Mesenchymal stem cell (in vitro differentiated cells and primary cell): ENCODE results near the gene CEP19.
"Not testable (repeated sequence)": the region's sequence is repeated elsewhere in the genome, so short reads cannot be mapped to it uniquely, and the experiment has no call there.

Experiments used
- DNase-seq: peaks from one replicate; pipeline ENCODE4 v3.0.0-alpha.2; 2013
- H2AFZ ChIP-seq: one replicate; pipeline ENCODE4 v1.6.1; 2013; ENCODE audit warnings: low read depth, mild to moderate bottlenecking, control low read depth, inconsistent platforms, low read length, moderate library complexity
- H2AK5ac ChIP-seq: 2 replicates; pipeline ENCODE4 v1.6.1; 2013; ENCODE audit warnings: low read length, moderate library complexity, mild to moderate bottlenecking, inconsistent platforms; ENCODE audit not compliant: severe bottlenecking
- H2BK120ac ChIP-seq: one replicate; pipeline ENCODE4 v1.6.1; 2013; ENCODE audit warnings: low read depth, mild to moderate bottlenecking, inconsistent platforms, low read length, moderate library complexity
- H2BK12ac ChIP-seq, 2 experiments: one replicate each; pipeline ENCODE4 v1.6.1; 2013; ENCODE audit warnings: inconsistent platforms in 2 of 2, low read length in 2 of 2, mild to moderate bottlenecking in 2 of 2, moderate library complexity in 2 of 2, control low read depth in 1 of 2
- H2BK15ac ChIP-seq: one replicate; pipeline ENCODE4 v1.6.1; 2013; ENCODE audit warnings: mild to moderate bottlenecking, low read depth, inconsistent platforms; ENCODE audit not compliant: poor library complexity, severe bottlenecking
- H2BK5ac ChIP-seq: 2 replicates; pipeline ENCODE4 v1.6.1; 2013; ENCODE audit warnings: low read depth, mild to moderate bottlenecking, low read length, control low read depth, inconsistent platforms; ENCODE audit not compliant: poor library complexity, severe bottlenecking
- H3K14ac ChIP-seq, 2 experiments: one replicate each; pipeline ENCODE4 v1.6.1; 2013; ENCODE audit warnings: inconsistent platforms in 2 of 2, low read length in 2 of 2, control low read depth in 1 of 2, mild to moderate bottlenecking in 1 of 2, moderate library complexity in 1 of 2
- H3K18ac ChIP-seq, 2 experiments: one replicate each; pipeline ENCODE4 v1.6.1; 2013; ENCODE audit warnings: inconsistent platforms in 2 of 2, low read length in 2 of 2, control low read depth in 1 of 2, low read depth in 1 of 2, mild to moderate bottlenecking in 1 of 2
- H3K23ac ChIP-seq, 2 experiments: one replicate each; pipeline ENCODE4 v1.6.1; 2013; ENCODE audit warnings: inconsistent platforms in 2 of 2, low read length in 2 of 2, mild to moderate bottlenecking in 2 of 2, moderate library complexity in 2 of 2, control low read depth in 1 of 2
- H3K27ac ChIP-seq: 2 replicates; pipeline ENCODE4 v1.5.1; 2013; ENCODE audit warnings: mild to moderate bottlenecking, moderate library complexity, low read length, control low read depth, inconsistent platforms; ENCODE audit not compliant: poor library complexity, severe bottlenecking
- H3K27me3 ChIP-seq, 2 experiments: 2 replicates each; pipeline versions ENCODE4 v1.6.1 to v1.7.0; 2013; ENCODE audit warnings: low read length in 2 of 2, mild to moderate bottlenecking in 2 of 2, moderate library complexity in 2 of 2, control low read depth in 1 of 2, inconsistent platforms in 1 of 2; ENCODE audit not compliant: control insufficient read depth in 1 of 2, insufficient read depth in 1 of 2
- H3K36me3 ChIP-seq, 2 experiments: 2 replicates each; pipeline versions ENCODE4 v1.6.1 to v1.7.0; 2013; ENCODE audit warnings: low read length in 2 of 2, control low read depth in 1 of 2, inconsistent platforms in 1 of 2, low read depth in 1 of 2, mild to moderate bottlenecking in 1 of 2; ENCODE audit not compliant: insufficient read depth in 2 of 2, control insufficient read depth in 1 of 2
- H3K4ac ChIP-seq, 2 experiments: one replicate each; pipeline ENCODE4 v1.6.1; 2013; ENCODE audit warnings: inconsistent platforms in 2 of 2, low read length in 2 of 2, mild to moderate bottlenecking in 2 of 2, moderate library complexity in 2 of 2, control low read depth in 1 of 2, low read depth in 1 of 2
- H3K4me1 ChIP-seq: 2 replicates; pipeline ENCODE4 v1.6.1; 2013; ENCODE audit warnings: low read depth, low read length, control low read depth; ENCODE audit not compliant: control insufficient read depth, insufficient read depth
- H3K4me2 ChIP-seq: 2 replicates; pipeline ENCODE4 v1.6.1; 2013; ENCODE audit warnings: low read length, mild to moderate bottlenecking, inconsistent platforms; ENCODE audit not compliant: poor library complexity, severe bottlenecking
- H3K4me3 ChIP-seq, 2 experiments: 2 replicates each; pipeline versions ENCODE4 v1.5.1 to v1.7.0; 2013; ENCODE audit warnings: low read length in 2 of 2, mild to moderate bottlenecking in 2 of 2, control low read depth in 1 of 2, low read depth in 1 of 2; ENCODE audit not compliant: insufficient read depth in 1 of 2
- H3K79me1 ChIP-seq: replicated peaks from 2 replicates; pipeline ENCODE4 v1.6.1; 2013; ENCODE audit warnings: mild to moderate bottlenecking, control low read depth, low read length, inconsistent platforms; ENCODE audit not compliant: poor library complexity, severe bottlenecking
- H3K9ac ChIP-seq: 2 replicates; pipeline ENCODE4 v1.7.0; 2013; ENCODE audit warnings: mild to moderate bottlenecking, low read length, moderate library complexity
- H3K9me3 ChIP-seq: 2 replicates; pipeline ENCODE4 v1.7.0; 2013; ENCODE audit warnings: mild to moderate bottlenecking, low read length; ENCODE audit not compliant: control insufficient read depth
- H4K8ac ChIP-seq: one replicate; pipeline ENCODE4 v1.6.1; 2013; ENCODE audit warnings: inconsistent platforms, mild to moderate bottlenecking, low read length, moderate library complexity
- H4K91ac ChIP-seq: one replicate; pipeline ENCODE4 v1.6.1; 2013; ENCODE audit warnings: mild to moderate bottlenecking, low read length, inconsistent platforms
- WGBS: methylation state at CpG from one replicate; pipeline ENCODE4 v1.1.7; 2013; ENCODE audit warnings: mixed read lengths; 5-methylcytosine and 5-hydroxymethylcytosine counted together

Gene CEP19

GRCh38 chr3:196721097-196721496 lies 9.0 kb upstream of the CEP19 start:
- Histone ChIP-seq H3K9ac (no peak overlapping the region), H3K4ac (no peak overlapping the region), H2BK12ac (no peak overlapping the region), H2BK120ac (no peak overlapping the region), H3K9me3 (peaks cover 5% of the 10 kb centered on the region), H3K23ac (no peak overlapping the region), H2BK15ac (no peak overlapping the region), H3K79me1 (peaks cover 5% of the 10 kb centered on the region), H3K4me1 (no peaks in the 10 kb centered on the region), H3K4me2 (no peak overlapping the region), H3K14ac (no peak overlapping the region), H3K27ac (no peak overlapping the region), H2AFZ (no peak overlapping the region), H3K18ac (no peak overlapping the region), H3K27me3 (no peaks in the 10 kb centered on the region), H3K36me3 (peaks cover 0 to 33% of the 10 kb centered on the region in 2 experiments), H2AK5ac (no peak overlapping the region), H2BK5ac (no peak overlapping the region), H3K4me3 (no peak overlapping the region), H4K91ac (no peak overlapping the region), H4K8ac (no peak overlapping the region)
- no peak for DNase-seq
- WGBS = 100% methylated on average over 1 of the region's 2 CpGs

- 97% methylated on average over 3 of the region's 3 CpGs for WGBS
- Histone ChIP-seq H3K36me3 (peaks cover 0 to 25% of the 10 kb centered on the region in 2 experiments), H3K79me1 (peaks cover 14% of the 10 kb centered on the region)
- H2AFZ ChIP-seq, H3K9me3 ChIP-seq, DNase-seq, H4K8ac ChIP-seq, H3K18ac ChIP-seq, H2BK5ac ChIP-seq, H2BK12ac ChIP-seq, H3K4me2 ChIP-seq, H2BK120ac ChIP-seq, H3K4ac ChIP-seq, H3K27ac ChIP-seq, H3K27me3 ChIP-seq, H3K23ac ChIP-seq, H2AK5ac ChIP-seq, H3K9ac ChIP-seq, H3K14ac ChIP-seq, H4K91ac ChIP-seq, H3K4me1 ChIP-seq, H2BK15ac ChIP-seq, H3K4me3 ChIP-seq: not testable (repeated sequence)
These were observed 5.1 kb upstream of the CEP19 start for GRCh38 chr3:196717162-196717561.

- Histone ChIP-seq H3K27ac (peak overlapping the region; percentile 67), H3K9me3 (no peaks in the 10 kb centered on the region), H3K14ac (peak overlapping the region in 1 of 2 experiments; percentile 13), H4K8ac (peak overlapping the region; percentile 33), H2BK15ac (peak overlapping the region; percentile 64), H3K79me1 (peaks cover 14% of the 10 kb centered on the region), H3K23ac (no peak overlapping the region), H3K9ac (peak overlapping the region; percentile 91), H3K4me1 (peaks cover 9% of the 10 kb centered on the region), H3K4ac (peak overlapping the region in 1 of 2 experiments; percentile 78), H3K4me3 (peak overlapping the region; percentile 76 to 92), H2AFZ (peak overlapping the region; percentile 67), H3K4me2 (peak overlapping the region; percentile 80), H2BK12ac (no peak overlapping the region), H2BK5ac (peak overlapping the region; percentile 73), H3K18ac (peak overlapping the region; percentile 83 to 96), H3K27me3 (no peaks in the 10 kb centered on the region), H2BK120ac (peak overlapping the region; percentile 82), H3K36me3 (peaks cover 0 to 6% of the 10 kb centered on the region in 2 experiments), H2AK5ac (no peak overlapping the region), H4K91ac (peak overlapping the region; percentile 75)
- DNase-seq = peak; percentile 84
- 9% methylated on average over 60 of the region's 64 CpGs for WGBS
These were observed 714 bp upstream of the CEP19 start for GRCh38 chr3:196712514-196713413.

- Histone ChIP-seq H4K91ac (no peak overlapping the region), H3K9me3 (no peaks in the 10 kb centered on the region), H3K4ac (no peak overlapping the region), H2BK5ac (no peak overlapping the region), H4K8ac (no peak overlapping the region), H3K4me1 (peaks cover 4% of the 10 kb centered on the region), H3K18ac (no peak overlapping the region), H2BK120ac (no peak overlapping the region), H2AK5ac (no peak overlapping the region), H2BK15ac (no peak overlapping the region), H3K27ac (no peak overlapping the region), H3K4me2 (no peak overlapping the region), H3K9ac (no peak overlapping the region), H2BK12ac (no peak overlapping the region), H3K14ac (no peak overlapping the region), H3K36me3 (no peaks in the 10 kb centered on the region), H3K79me1 (peaks cover 4% of the 10 kb centered on the region), H3K27me3 (no peaks in the 10 kb centered on the region), H3K4me3 (no peak overlapping the region), H2AFZ (no peak overlapping the region), H3K23ac (no peak overlapping the region)
- DNase-seq = no peak
- 95% methylated on average over 7 of the region's 7 CpGs for WGBS
These were observed 3.6 kb downstream of the CEP19 start for GRCh38 chr3:196708467-196708866.
